AG04450 (cell line): ENCODE data around the gene ZKSCAN3. TPM values are rescaled to one million over a fixed set of nuclear protein-coding genes. Genes with fewer than 3 reads are reported as not detected.
"Not testable (repeated sequence)": the region's sequence is repeated elsewhere in the genome, so short reads cannot be mapped to it uniquely, and the experiment has no call there.

Experiments
- CTCF ChIA-PET: fragments of 300-600, 350-600 bp; formaldehyde crosslinking; extraction: SDS; loops from one replicate; lab custom pipeline; 2022; ENCODE audit warnings: antibody characterized with exemption, inconsistent platforms; lab: Charles Lee
- POLR2A ChIA-PET: fragments of 350-600 bp; formaldehyde crosslinking; extraction: SDS; loops from one replicate; lab custom pipeline; 2021; ENCODE audit warnings: antibody characterized with exemption, inconsistent platforms; lab: Yijun Ruan, JAX
- DNase-seq: peaks from one replicate; pipeline ENCODE4 v3.0.0-alpha.2; 2011; ENCODE audit warnings: low read depth, low spot score
- H3K27ac ChIP-seq: one replicate; pipeline ENCODE4 v1.5.1; 2012; ENCODE audit warnings: low read depth, low read length, control low read depth
- H3K27me3 ChIP-seq: one replicate; pipeline ENCODE4 v1.6.0; 2012; ENCODE audit warnings: low read length; ENCODE audit not compliant: control insufficient read depth, insufficient read depth
- H3K4me3 ChIP-seq: 2 replicates; pipeline ENCODE4 v1.5.1; 2011; ENCODE audit warnings: mild to moderate bottlenecking, low read depth, low read length, control low read depth
- H3K9me3 ChIP-seq: 2 replicates; pipeline ENCODE4 v1.5.1; 2012; ENCODE audit warnings: low read length; ENCODE audit not compliant: control insufficient read depth, insufficient read depth
- polyA plus RNA-seq: library from polyadenylated mRNA; depleted of rRNA; stranded (reverse); fragments of >200 nt; gene quantifications from 2 replicates; pipeline ENCODE4 v1.2.3, GENCODE V29; 2011
- TF ChIP-seq, protein P1 (sequence below): IDR thresholded peaks from 2 replicates; pipeline ENCODE4 v1.5.1; 2011; ENCODE audit warnings: low read depth, low read length, control low read depth, inconsistent platforms

ZKSCAN3 gene
- polyA plus RNA-seq, 1 experiment = 6.0 TPM

- POLR2A ChIA-PET = interaction anchor here (1.3 to 1.5 kb wide), 4 partner anchors 19 to 218 kb away, joined by 6 to 14 read pairs (median 8); partner anchors contain the start of genes PGBD1, ZKSCAN4 and ZSCAN31
- no peak for DNase-seq
Measured at GRCh38 chr6:28354688-28355554, 5.2 kb downstream of the ZKSCAN3 start.

DNA sequence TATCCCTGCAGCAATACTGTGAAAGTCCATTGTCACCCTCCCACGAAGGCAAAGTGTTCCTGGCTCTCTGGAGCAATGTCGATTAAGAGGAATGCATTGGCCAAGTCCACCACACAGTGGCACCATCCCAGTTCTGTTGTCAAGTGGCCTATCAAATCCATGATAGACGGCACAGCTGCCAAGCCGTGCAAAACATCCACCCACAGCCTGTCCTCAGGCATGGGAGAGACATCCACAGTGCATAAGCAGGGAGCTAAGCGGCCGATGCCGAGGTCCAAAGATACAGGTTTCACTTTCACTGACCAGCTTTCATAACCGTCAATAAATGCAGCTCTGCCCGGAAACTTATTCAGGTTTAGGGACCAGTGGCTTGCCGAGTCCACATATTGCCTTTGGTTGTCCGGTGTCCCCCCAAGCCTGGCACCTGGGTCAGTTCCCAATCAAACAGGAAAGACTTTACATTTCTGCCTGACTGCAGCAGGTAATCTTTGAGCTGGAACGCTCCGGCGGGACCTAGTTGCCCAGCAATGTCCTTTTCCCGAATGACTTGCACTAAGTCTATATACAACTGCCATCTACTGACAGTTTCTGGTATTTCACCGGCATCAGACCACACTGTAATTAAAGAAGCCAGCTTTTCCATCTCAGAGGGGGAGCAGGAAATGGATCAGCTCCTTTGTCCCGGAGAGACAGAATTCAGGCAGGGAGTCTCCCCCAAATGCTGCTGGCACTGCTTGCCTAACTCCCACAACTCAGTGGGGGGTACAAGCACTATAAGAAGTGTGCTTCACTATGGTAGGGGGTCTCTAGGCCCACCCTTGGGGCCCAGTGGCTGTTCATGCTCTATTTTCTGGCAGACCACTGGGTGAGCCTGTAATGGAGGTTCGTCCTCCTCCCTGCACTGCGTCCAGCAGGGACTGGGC, 6.3 kb downstream of the ZKSCAN3 start:
- H3K27me3 ChIP-seq = no peaks in the 10 kb centered on the region
- POLR2A ChIA-PET = interaction anchor here (1.0 to 1.8 kb wide), 9 partner anchors 20 to 463 kb away, joined by 3 to 14 read pairs (median 6); partner anchors contain the start of genes PGBD1, ZKSCAN4, ZKSCAN8 and ZSCAN26
- TF ChIP-seq, protein P1, sequence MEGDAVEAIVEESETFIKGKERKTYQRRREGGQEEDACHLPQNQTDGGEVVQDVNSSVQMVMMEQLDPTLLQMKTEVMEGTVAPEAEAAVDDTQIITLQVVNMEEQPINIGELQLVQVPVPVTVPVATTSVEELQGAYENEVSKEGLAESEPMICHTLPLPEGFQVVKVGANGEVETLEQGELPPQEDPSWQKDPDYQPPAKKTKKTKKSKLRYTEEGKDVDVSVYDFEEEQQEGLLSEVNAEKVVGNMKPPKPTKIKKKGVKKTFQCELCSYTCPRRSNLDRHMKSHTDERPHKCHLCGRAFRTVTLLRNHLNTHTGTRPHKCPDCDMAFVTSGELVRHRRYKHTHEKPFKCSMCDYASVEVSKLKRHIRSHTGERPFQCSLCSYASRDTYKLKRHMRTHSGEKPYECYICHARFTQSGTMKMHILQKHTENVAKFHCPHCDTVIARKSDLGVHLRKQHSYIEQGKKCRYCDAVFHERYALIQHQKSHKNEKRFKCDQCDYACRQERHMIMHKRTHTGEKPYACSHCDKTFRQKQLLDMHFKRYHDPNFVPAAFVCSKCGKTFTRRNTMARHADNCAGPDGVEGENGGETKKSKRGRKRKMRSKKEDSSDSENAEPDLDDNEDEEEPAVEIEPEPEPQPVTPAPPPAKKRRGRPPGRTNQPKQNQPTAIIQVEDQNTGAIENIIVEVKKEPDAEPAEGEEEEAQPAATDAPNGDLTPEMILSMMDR = peak; percentile 76
- peak overlapping the region; percentile 83 for H3K27ac ChIP-seq
- peak; percentile 82 for DNase-seq
- CTCF ChIA-PET = interaction anchor here (0.6 to 2.9 kb wide), 48 partner anchors 8 to 1784 kb away, joined by 3 to 34 read pairs (median 4); partner anchors contain the start of genes PGBD1, ZKSCAN4, ZKSCAN8 and ZSCAN12
- peaks cover 3% of the 10 kb centered on the region; the same call in 1 of the 2 replicates for H3K9me3 ChIP-seq
- H3K4me3 ChIP-seq = peak overlapping the region; percentile 73

More at GRCh38 chr6:28354688-28355554, 5.2 kb downstream of the ZKSCAN3 start:
- CTCF ChIA-PET = interaction anchor here (0.5 to 2.9 kb wide), 29 partner anchors 7 to 596 kb away, joined by 3 to 34 read pairs (median 6); partner anchors contain the start of genes PGBD1, ZKSCAN4, ZKSCAN8 and ZSCAN12
- H3K27me3 ChIP-seq = no peaks in the 10 kb centered on the region
- H3K4me3 ChIP-seq = peak overlapping the region; percentile 73
- TF ChIP-seq, protein P1 = no peak
- peaks cover 3% of the 10 kb centered on the region; the same call in 1 of the 2 replicates for H3K9me3 ChIP-seq
- peak overlapping the region; percentile 47 for H3K27ac ChIP-seq

DNA sequence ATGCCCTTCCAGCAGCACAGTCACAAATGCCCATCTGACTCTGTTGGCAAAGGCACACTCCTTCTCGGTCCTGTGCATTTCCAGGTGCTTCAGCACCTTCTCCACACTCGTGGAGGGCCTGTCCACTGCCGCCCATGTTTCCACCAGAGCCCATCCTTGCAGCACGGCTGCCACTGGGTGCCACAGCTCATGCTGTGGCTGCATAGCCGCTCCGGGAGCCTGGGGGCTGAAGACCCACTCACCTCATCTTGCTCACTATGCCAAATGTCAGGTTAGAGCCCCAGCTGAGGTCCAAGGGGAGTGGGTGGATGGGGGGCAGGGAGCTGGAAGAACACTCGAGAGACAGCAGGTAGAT, 6.9 kb downstream of the ZKSCAN3 start:
- Histone ChIP-seq H3K4me3 (no peak overlapping the region), H3K9me3 (peaks cover 3% of the 10 kb centered on the region; the same call in 1 of the 2 replicates), H3K27ac (peak overlapping the region; percentile 83), H3K27me3 (no peaks in the 10 kb centered on the region)
- ChIA-PET CTCF (interaction anchor here (0.7 to 2.9 kb wide), 38 partner anchors 9 to 1168 kb away, joined by 3 to 34 read pairs (median 5); partner anchors contain the start of genes PGBD1, ZKSCAN4, ZKSCAN8 and ZSCAN26), POLR2A (interaction anchor here (1.0 to 1.8 kb wide), 9 partner anchors 21 to 464 kb away, joined by 3 to 14 read pairs (median 6); partner anchors contain the start of genes PGBD1, ZKSCAN4, ZKSCAN8 and ZSCAN26)
- TF ChIP-seq, protein P1 = no peak
- DNase-seq = no peak

DNA sequence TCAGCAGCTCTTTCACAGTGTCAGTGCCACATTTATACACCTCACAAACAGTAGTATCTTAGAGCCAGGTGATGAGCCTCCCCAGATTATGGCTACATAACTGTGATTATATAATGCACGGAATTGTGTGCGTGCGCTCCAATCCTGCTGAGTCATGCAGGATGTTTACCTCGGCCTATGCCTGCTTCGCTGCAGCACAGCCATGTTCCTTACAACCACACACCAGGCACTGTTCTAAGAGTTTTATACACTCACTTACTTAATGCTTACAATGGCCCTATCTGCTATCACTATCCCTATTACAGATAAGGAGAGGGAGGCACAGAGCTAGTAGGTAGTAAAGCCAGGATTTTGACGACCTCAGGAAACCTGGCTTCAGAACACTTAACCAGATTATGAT, 7.3 kb downstream of the ZKSCAN3 start:
- no peak overlapping the region for H3K27ac ChIP-seq
- TF ChIP-seq, protein P1 = no peak
- peaks cover 3% of the 10 kb centered on the region; the same call in 1 of the 2 replicates for H3K9me3 ChIP-seq
- no peaks in the 10 kb centered on the region for H3K27me3 ChIP-seq
- no peak for DNase-seq
- POLR2A ChIA-PET = interaction anchor here (1.8 kb wide), 1 partner anchor 464 kb away, joined by 6 read pairs; a partner anchor contains a TSS
- CTCF ChIA-PET = interaction anchor here (1.3 to 2.9 kb wide), 10 partner anchors 9 to 234 kb away, joined by 3 to 34 read pairs (median 7); partner anchors contain the start of genes ZKSCAN4, ZKSCAN8 and ZSCAN26
- no peak overlapping the region for H3K4me3 ChIP-seq

GRCh38 chr6:28359562-28359961, 9.8 kb downstream of the ZKSCAN3 start:
- H3K27ac ChIP-seq, H3K9me3 ChIP-seq, H3K27me3 ChIP-seq, DNase-seq, H3K4me3 ChIP-seq, POLR2A ChIA-PET, CTCF ChIA-PET: not testable (repeated sequence)
